Neural progenitor cell (in vitro differentiated cells): ENCODE data around the gene EPHB6.

Experiments
- EZH2 ChIP-seq: fragments of 200-600 bp; sonication (generic); IDR thresholded peaks from 2 replicates; pipeline ENCODE4 v1.6.1; 2017; ENCODE audit warnings: antibody characterized with exemption, mild to moderate bottlenecking, moderate library complexity
- EZH2phosphoT487 ChIP-seq: fragments of 200-600 bp; sonication (generic); IDR thresholded peaks from 2 replicates; pipeline ENCODE4 v1.6.1; 2017; ENCODE audit warnings: antibody characterized with exemption
- TF ChIP-seq, protein P1 (sequence below): fragments of 200-600 bp; sonication (generic); IDR thresholded peaks from 2 replicates; pipeline ENCODE4 v1.5.1; 2017; ENCODE audit warnings: antibody characterized with exemption, mild to moderate bottlenecking

GRCh38 chr7:142886866-142887265 lies 32.0 kb downstream of the EPHB6 start:
- TF ChIP-seq EZH2: no peak
- TF ChIP-seq, protein P1, sequence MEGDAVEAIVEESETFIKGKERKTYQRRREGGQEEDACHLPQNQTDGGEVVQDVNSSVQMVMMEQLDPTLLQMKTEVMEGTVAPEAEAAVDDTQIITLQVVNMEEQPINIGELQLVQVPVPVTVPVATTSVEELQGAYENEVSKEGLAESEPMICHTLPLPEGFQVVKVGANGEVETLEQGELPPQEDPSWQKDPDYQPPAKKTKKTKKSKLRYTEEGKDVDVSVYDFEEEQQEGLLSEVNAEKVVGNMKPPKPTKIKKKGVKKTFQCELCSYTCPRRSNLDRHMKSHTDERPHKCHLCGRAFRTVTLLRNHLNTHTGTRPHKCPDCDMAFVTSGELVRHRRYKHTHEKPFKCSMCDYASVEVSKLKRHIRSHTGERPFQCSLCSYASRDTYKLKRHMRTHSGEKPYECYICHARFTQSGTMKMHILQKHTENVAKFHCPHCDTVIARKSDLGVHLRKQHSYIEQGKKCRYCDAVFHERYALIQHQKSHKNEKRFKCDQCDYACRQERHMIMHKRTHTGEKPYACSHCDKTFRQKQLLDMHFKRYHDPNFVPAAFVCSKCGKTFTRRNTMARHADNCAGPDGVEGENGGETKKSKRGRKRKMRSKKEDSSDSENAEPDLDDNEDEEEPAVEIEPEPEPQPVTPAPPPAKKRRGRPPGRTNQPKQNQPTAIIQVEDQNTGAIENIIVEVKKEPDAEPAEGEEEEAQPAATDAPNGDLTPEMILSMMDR: no peak
- TF ChIP-seq EZH2phosphoT487: no peak
